Thoracic aorta (tissue), 2 donors: ENCODE measurements around the gene ADGRL3. TPM values are rescaled to one million over a fixed set of nuclear protein-coding genes. Genes with fewer than 3 reads are reported as not detected.

ENCODE experiments used
- ATAC-seq: fragments of 150-250 bp; one replicate; pipeline ENCODE4 v1.8.0; 2017; ENCODE audit warnings: low read depth; ENCODE audit not compliant: insufficient number of reproducible peaks, low FRiP score
- DNase-seq: peaks from one replicate; pipeline ENCODE4 v3.0.0-alpha.2; 2020; ENCODE audit warnings: low spot score
- H3K27ac ChIP-seq, 2 donors: fragments of 200-600 bp; sonication (generic); 1 replicate in 1 of 2; 2 replicates in 1 of 2; pipeline ENCODE4 v1.5.1; 2016; ENCODE audit warnings: mild to moderate bottlenecking in 2 of 2, moderate library complexity in 2 of 2
- H3K27me3 ChIP-seq: fragments of 200-600 bp; sonication (generic); replicated peaks from 2 replicates; pipeline ENCODE4 v1.6.0; 2016; ENCODE audit warnings: mild to moderate bottlenecking; ENCODE audit not compliant: insufficient read depth
- H3K36me3 ChIP-seq: fragments of 200-600 bp; sonication (generic); one replicate; pipeline ENCODE4 v1.5.1; 2016
- H3K4me1 ChIP-seq, 2 donors: fragments of 200-600 bp; sonication (generic); 1 replicate in 1 of 2; 2 replicates in 1 of 2; pipeline versions ENCODE4 v1.5.1 to v1.6.0; 2016; ENCODE audit warnings: low read depth in 2 of 2, mild to moderate bottlenecking in 1 of 2; ENCODE audit not compliant: control insufficient read depth in 1 of 2
- H3K4me3 ChIP-seq: fragments of 200-600 bp; sonication (generic); 2 replicates; pipeline ENCODE4 v1.5.1; 2016; ENCODE audit warnings: mild to moderate bottlenecking
- H3K9me3 ChIP-seq: fragments of 200-600 bp; sonication (generic); 2 replicates; pipeline ENCODE4 v1.5.1; 2016
- CTCF ChIP-seq: fragments of 200-600 bp; sonication (generic); IDR thresholded peaks from one replicate; pipeline ENCODE4 v1.5.1; 2019; ENCODE audit warnings: antibody characterized with exemption
- total RNA-seq, 2 donors: library from RNA; depleted of rRNA; stranded (reverse); fragments of >200 nt; gene quantifications; one replicate each; pipeline versions ENCODE4 v1.1.0 to v1.2.3, GENCODE V29; 2016

Gene ADGRL3
- total RNA-seq, 2 donors from 2014 or later = 17.5 to 18.1 TPM

GRCh38 chr4:61408861-61409260 is 208.7 kb downstream of the ADGRL3 start:
- ATAC-seq = no peak
- no peak overlapping the region for H3K27ac ChIP-seq

GRCh38 chr4:61411241-61411640 is 211.1 kb downstream of the ADGRL3 start:
- Histone ChIP-seq H3K36me3 (no peaks in the 10 kb centered on the region), H3K27me3 (no peaks in the 10 kb centered on the region), H3K4me3 (no peak overlapping the region), H3K9me3 (no peaks in the 10 kb centered on the region), H3K27ac (no peak overlapping the region), H3K4me1 (no peaks in the 10 kb centered on the region)
- no peak for TF ChIP-seq CTCF
- ATAC-seq = no peak
- no peak for DNase-seq

More at GRCh38 chr4:61408861-61409260, 208.7 kb downstream of the ADGRL3 start:
- no peaks in the 10 kb centered on the region for H3K36me3 ChIP-seq
- H3K4me1 ChIP-seq = no peaks in the 10 kb centered on the region
- H3K4me3 ChIP-seq = no peak overlapping the region
- TF ChIP-seq CTCF = no peak
- H3K9me3 ChIP-seq = no peaks in the 10 kb centered on the region
- no peaks in the 10 kb centered on the region for H3K27me3 ChIP-seq
- DNase-seq = no peak

- TF ChIP-seq CTCF = no peak
- Histone ChIP-seq H3K4me3 (no peak overlapping the region), H3K36me3 (no peaks in the 10 kb centered on the region), H3K27ac (no peak overlapping the region), H3K27me3 (no peaks in the 10 kb centered on the region), H3K4me1 (no peaks in the 10 kb centered on the region), H3K9me3 (no peaks in the 10 kb centered on the region)
- DNase-seq (no peak), ATAC-seq (no peak)
These were observed 225.2 kb downstream of the ADGRL3 start for GRCh38 chr4:61425315-61425714.

- Histone ChIP-seq H3K27me3 (no peaks in the 10 kb centered on the region), H3K4me1 (no peaks in the 10 kb centered on the region), H3K4me3 (no peak overlapping the region), H3K27ac (no peak overlapping the region), H3K9me3 (no peaks in the 10 kb centered on the region), H3K36me3 (no peaks in the 10 kb centered on the region)
- DNase-seq = no peak
- no peak for ATAC-seq
- TF ChIP-seq CTCF = no peak
These were observed 226.1 kb downstream of the ADGRL3 start for GRCh38 chr4:61426229-61426628.

GRCh38 chr4:61427099-61427817 is 227.1 kb downstream of the ADGRL3 start:
- no peak overlapping the region for H3K27ac ChIP-seq
- no peaks in the 10 kb centered on the region for H3K36me3 ChIP-seq
- no peak for DNase-seq
- no peak for TF ChIP-seq CTCF
- H3K9me3 ChIP-seq = no peaks in the 10 kb centered on the region
- H3K27me3 ChIP-seq = no peaks in the 10 kb centered on the region
- no peaks in the 10 kb centered on the region for H3K4me1 ChIP-seq
- H3K4me3 ChIP-seq = no peak overlapping the region
- ATAC-seq = no peak
